Endothelial cell of umbilical vein (primary cell): ENCODE results near the gene NXPE3. TPM values are rescaled to one million over a fixed set of nuclear protein-coding genes. Genes with fewer than 3 reads are reported as not detected.

Source experiments
- BruUV-seq: library from RNA; stranded (reverse); fragments of 400-500 nt; replicated peaks from 2 replicates; lab custom pipeline; 2021; lab: Mats Ljungman, UMichigan
- CTCF ChIA-PET: fragments of 300-600, 350-600 bp; sonication (Branson Sonifier 250); formaldehyde crosslinking; loops from one replicate; lab custom pipeline; 2021; ENCODE audit warnings: antibody characterized with exemption, inconsistent platforms; lab: Charles Lee
- POLR2A ChIA-PET: fragments of 300-600, 350-600 bp; sonication (Branson Sonifier 250); formaldehyde crosslinking; loops from one replicate; lab custom pipeline; 2021; ENCODE audit warnings: antibody characterized with exemption, inconsistent platforms; lab: Charles Lee
- DNase-seq: peaks from one replicate; pipeline ENCODE4 v3.0.0-alpha.2; 2011; ENCODE audit warnings: low read depth, low spot score
- FAIRE-seq: peaks from 2 replicates; lab custom pipeline; 2011; peaks lifted over from hg19 to GRCh38; lab: Jason Lieb, UNC
- H2AFZ ChIP-seq: 2 replicates; pipeline ENCODE4 v1.6.0; 2012; ENCODE audit warnings: low read depth, low read length, control low read depth, inconsistent platforms
- H3K27ac ChIP-seq: 2 replicates; pipeline ENCODE4 v1.5.1; 2011; ENCODE audit warnings: low read depth, mild to moderate bottlenecking, control low read depth, low read length, moderate library complexity; ENCODE audit not compliant: insufficient read depth
- H3K27me3 ChIP-seq, 2 experiments: 2 replicates each; pipeline versions ENCODE4 v1.6.0 to v1.6.1; 2011; ENCODE audit warnings: low read length in 2 of 2, mixed read lengths in 1 of 2; ENCODE audit not compliant: control insufficient read depth in 2 of 2, insufficient read depth in 2 of 2
- H3K36me3 ChIP-seq, 2 experiments: 2 replicates in 1 of 2; 3 replicates in 1 of 2; pipeline ENCODE4 v1.5.1; 2011; ENCODE audit warnings: low read length in 2 of 2, mild to moderate bottlenecking in 1 of 2, moderate library complexity in 1 of 2; ENCODE audit not compliant: control insufficient read depth in 2 of 2, insufficient read depth in 2 of 2; ENCODE audit errors: extremely low read depth in 1 of 2
- H3K4me1 ChIP-seq: 3 replicates; pipeline ENCODE4 v1.5.1; 2011; ENCODE audit warnings: mild to moderate bottlenecking, low read length; ENCODE audit not compliant: control insufficient read depth, insufficient read depth; ENCODE audit errors: extremely low read depth
- H3K4me2 ChIP-seq: 2 replicates; pipeline ENCODE4 v1.6.1; 2011; ENCODE audit warnings: low read length, control low read depth, mixed read lengths; ENCODE audit not compliant: insufficient read depth
- H3K4me3 ChIP-seq, 3 experiments: fragments of 200-600 bp in 1 of 3; sonication (generic), shearing (Covaris generic) in 1 of 3; replicated peaks in 1 of 3; 2 replicates each; pipeline ENCODE4 v1.5.1; 2011 to 2016; ENCODE audit warnings: control low read depth in 3 of 3, low read length in 3 of 3, mild to moderate bottlenecking in 2 of 3, inconsistent platforms in 1 of 3, low read depth in 1 of 3, moderate library complexity in 1 of 3; ENCODE audit not compliant: insufficient read depth in 1 of 3
- H3K79me2 ChIP-seq: 2 replicates; pipeline ENCODE4 v1.6.0; 2012; ENCODE audit warnings: low read length, inconsistent platforms; ENCODE audit not compliant: control insufficient read depth, insufficient read depth
- H3K9ac ChIP-seq: replicated peaks from 2 replicates; pipeline ENCODE3; 2011; ENCODE audit warnings: low read length, control low read depth; ENCODE audit not compliant: insufficient read depth; ENCODE audit errors: extremely low read depth
- H3K9me1 ChIP-seq: replicated peaks from 3 replicates; pipeline ENCODE4 v1.6.0; 2011; ENCODE audit warnings: mild to moderate bottlenecking, low read length; ENCODE audit not compliant: control insufficient read depth, insufficient read depth; ENCODE audit errors: extremely low read depth
- H3K9me3 ChIP-seq: replicated peaks from 2 replicates; pipeline ENCODE4 v1.5.1; 2012; ENCODE audit warnings: low read length, inconsistent platforms; ENCODE audit not compliant: control insufficient read depth, insufficient read depth
- H4K20me1 ChIP-seq: replicated peaks from 2 replicates; pipeline ENCODE3; 2011; ENCODE audit warnings: mild to moderate bottlenecking, low read length; ENCODE audit not compliant: control insufficient read depth, insufficient read depth; ENCODE audit errors: extremely low read depth
- FOS ChIP-seq: IDR thresholded peaks from 2 replicates; pipeline ENCODE4 v1.6.1; 2011; ENCODE audit warnings: mild to moderate bottlenecking, low read length, moderate library complexity, borderline replicate concordance; ENCODE audit not compliant: insufficient read depth
- GATA2 ChIP-seq: IDR thresholded peaks from 2 replicates; pipeline ENCODE4 v1.7.0; 2011; ENCODE audit warnings: low read depth, mild to moderate bottlenecking, moderate library complexity, mixed read lengths, low read length; ENCODE audit not compliant: insufficient read length, insufficient read depth
- POLR2A ChIP-seq: IDR thresholded peaks from 2 replicates; pipeline ENCODE4 v1.6.1; 2012; ENCODE audit warnings: low read depth, mild to moderate bottlenecking, control low read depth, low read length
- POLR2AphosphoS5 ChIP-seq: IDR thresholded peaks from 2 replicates; pipeline ENCODE4 v1.6.1; 2012; ENCODE audit warnings: low read depth, mild to moderate bottlenecking, control low read depth, low read length, moderate library complexity; ENCODE audit not compliant: insufficient read depth
- dilution Hi-C: fragments of 300-500 bp; cut with MboI; formaldehyde crosslinking; loops from one replicate; pipeline ENCODE4 v1.15.0; 2019; ENCODE audit warnings: low sequenced_read_pairs; ENCODE audit not compliant: extremely low pct_ligation_motif_present
- intact Hi-C: fragments of 100-400 bp; cut with micrococcal nuclease; formaldehyde crosslinking; loops from one replicate; pipeline ENCODE4 v1.10.0; 2022
- polyA plus RNA-seq, 4 experiments: library from polyadenylated mRNA; depleted of rRNA in 3 of 4; stranded (reverse) in 3 of 4; unstranded in 1 of 4; fragments of >200 nt; gene quantifications; 2 replicates each; pipeline versions ENCODE4 v1.2.1 to v1.2.3, GENCODE V29; 2011 to 2012; ENCODE audit warnings: missing spikeins in 1 of 4
- total RNA-seq: library from RNA; stranded (reverse); gene quantifications from 2 replicates; pipeline ENCODE4 v1.2.3, GENCODE V29; 2021
- TF ChIP-seq, protein P1 (sequence below): IDR thresholded peaks from 2 replicates; pipeline ENCODE4 v1.6.1; 2011; ENCODE audit not compliant: insufficient read depth, insufficient read length
- TF ChIP-seq, protein P2 (sequence below), 2 donors: IDR thresholded peaks; 1 replicate in 1 of 2; 2 replicates in 1 of 2; pipeline ENCODE4 v1.5.1; 2011; ENCODE audit warnings: low read length in 2 of 2, mild to moderate bottlenecking in 2 of 2, moderate library complexity in 2 of 2, control low read depth in 1 of 2, inconsistent platforms in 1 of 2, low read depth in 1 of 2; ENCODE audit not compliant: insufficient read depth in 1 of 2; ENCODE audit errors: extremely low read depth in 1 of 2

NXPE3 gene
- total and polyA plus RNA-seq, 2 donors (not counting 3 experiments of a cell fraction or from before 2014, with no cell fraction given), result 13.7 to 20.3 TPM

DNA sequence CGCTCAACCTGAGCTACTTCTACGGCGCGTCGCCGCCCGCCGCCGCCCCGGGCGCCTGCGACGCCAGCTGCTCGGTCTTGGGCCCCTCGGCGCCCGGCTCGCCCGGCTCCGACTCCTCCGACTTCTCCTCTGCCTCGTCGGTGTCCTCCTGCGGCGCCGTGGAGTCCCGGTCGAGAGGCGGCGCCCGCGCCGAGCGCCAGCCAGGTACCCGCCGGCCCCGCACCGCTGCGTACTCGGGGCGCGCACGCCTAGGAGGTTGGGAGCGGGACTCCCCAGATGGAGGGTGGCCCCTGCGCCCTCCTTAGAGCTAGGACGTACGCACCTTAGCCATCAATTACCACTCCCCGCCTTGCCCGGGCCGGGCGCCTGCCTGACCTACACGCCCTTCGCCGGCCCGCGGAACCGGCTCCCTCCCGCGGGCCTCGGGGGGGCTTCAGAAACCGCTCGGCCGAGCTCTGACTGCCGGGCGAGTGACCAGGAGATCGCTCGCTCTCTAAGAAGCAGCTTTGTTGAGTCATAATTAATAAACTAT lies 70.8 kb downstream of the NXPE3 start:
- no TSS peak for BruUV-seq
- FAIRE-seq (no peak), DNase-seq (peak; percentile 40)
- no peaks in the 10 kb centered on the region for H3K9me1 ChIP-seq
- TF ChIP-seq, protein P1, sequence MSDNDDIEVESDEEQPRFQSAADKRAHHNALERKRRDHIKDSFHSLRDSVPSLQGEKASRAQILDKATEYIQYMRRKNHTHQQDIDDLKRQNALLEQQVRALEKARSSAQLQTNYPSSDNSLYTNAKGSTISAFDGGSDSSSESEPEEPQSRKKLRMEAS, result no peak
- TF ChIP-seq POLR2A (no peak), POLR2AphosphoS5 (no peak), GATA2 (no peak), FOS (no peak)
- TF ChIP-seq, protein P2, sequence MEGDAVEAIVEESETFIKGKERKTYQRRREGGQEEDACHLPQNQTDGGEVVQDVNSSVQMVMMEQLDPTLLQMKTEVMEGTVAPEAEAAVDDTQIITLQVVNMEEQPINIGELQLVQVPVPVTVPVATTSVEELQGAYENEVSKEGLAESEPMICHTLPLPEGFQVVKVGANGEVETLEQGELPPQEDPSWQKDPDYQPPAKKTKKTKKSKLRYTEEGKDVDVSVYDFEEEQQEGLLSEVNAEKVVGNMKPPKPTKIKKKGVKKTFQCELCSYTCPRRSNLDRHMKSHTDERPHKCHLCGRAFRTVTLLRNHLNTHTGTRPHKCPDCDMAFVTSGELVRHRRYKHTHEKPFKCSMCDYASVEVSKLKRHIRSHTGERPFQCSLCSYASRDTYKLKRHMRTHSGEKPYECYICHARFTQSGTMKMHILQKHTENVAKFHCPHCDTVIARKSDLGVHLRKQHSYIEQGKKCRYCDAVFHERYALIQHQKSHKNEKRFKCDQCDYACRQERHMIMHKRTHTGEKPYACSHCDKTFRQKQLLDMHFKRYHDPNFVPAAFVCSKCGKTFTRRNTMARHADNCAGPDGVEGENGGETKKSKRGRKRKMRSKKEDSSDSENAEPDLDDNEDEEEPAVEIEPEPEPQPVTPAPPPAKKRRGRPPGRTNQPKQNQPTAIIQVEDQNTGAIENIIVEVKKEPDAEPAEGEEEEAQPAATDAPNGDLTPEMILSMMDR (IDR thresholded peaks at IDR 0.05; ENCODE audit: extremely low read depth in 1 of 2, insufficient read depth in 1 of 2, low read depth in 1 of 2, low read length in 2 of 2), result no peak
- H2AFZ ChIP-seq, result no peak overlapping the region
- peak overlapping the region; percentile 88 for H3K27ac ChIP-seq
- dilution Hi-C loops, result loop anchor here (25.0 kb wide), 1 partner anchor 313 kb away; no protein-coding TSS in a partner anchor
- H3K4me1 ChIP-seq, result peaks cover 17% of the 10 kb centered on the region
- H3K9me3 ChIP-seq, result no peaks in the 10 kb centered on the region
- H4K20me1 ChIP-seq, result no peaks in the 10 kb centered on the region
- ChIA-PET CTCF (interaction anchor here (1.2 to 3.3 kb wide), 8 partner anchors 22 to 379 kb away, joined by 3 to 39 read pairs (median 8); no protein-coding TSS in a partner anchor), POLR2A (interaction anchor here (0.8 to 2.6 kb wide), 25 partner anchors 9 to 375 kb away, joined by 3 to 31 read pairs (median 4); partner anchors contain the start of gene CEP97)
- H3K27me3 ChIP-seq, result no peaks in the 10 kb centered on the region
- H3K9ac ChIP-seq, result peak overlapping the region; percentile 99
- H3K4me2 ChIP-seq, result peak overlapping the region; percentile 96
- H3K4me3 ChIP-seq, result peak overlapping the region; percentile 88 to 99 (median 90)
- H3K79me2 ChIP-seq, result peaks cover 47% of the 10 kb centered on the region
- H3K36me3 ChIP-seq, result peaks cover 14 to 21% of the 10 kb centered on the region in 2 experiments
- intact Hi-C loops, result loop anchor here (1.0 to 5.0 kb wide), 6 partner anchors 22 to 314 kb away; no protein-coding TSS in a partner anchor
